Thyroid gland (tissue), 4 donors: ENCODE data around the gene NDUFA13.

Experiments used
- POLR2A ChIP-seq, 2 donors: fragments of 450-650 bp; IDR thresholded peaks; one replicate each; pipeline ENCODE4 v1.6.1; 2017; ENCODE audit warnings: antibody characterized with exemption in 2 of 2, mild to moderate bottlenecking in 2 of 2, moderate library complexity in 1 of 2
- TF ChIP-seq, protein P1 (sequence below), 6 experiments: fragments of 200-600 bp in 3 of 6; fragments of 450-650 bp in 3 of 6; sonication (generic) in 3 of 6; IDR thresholded peaks; one replicate each; pipeline ENCODE4 v1.5.1; 2016 to 2019; ENCODE audit warnings: antibody characterized with exemption in 6 of 6, mild to moderate bottlenecking in 2 of 6, inconsistent platforms in 1 of 6, moderate library complexity in 1 of 6

DNA sequence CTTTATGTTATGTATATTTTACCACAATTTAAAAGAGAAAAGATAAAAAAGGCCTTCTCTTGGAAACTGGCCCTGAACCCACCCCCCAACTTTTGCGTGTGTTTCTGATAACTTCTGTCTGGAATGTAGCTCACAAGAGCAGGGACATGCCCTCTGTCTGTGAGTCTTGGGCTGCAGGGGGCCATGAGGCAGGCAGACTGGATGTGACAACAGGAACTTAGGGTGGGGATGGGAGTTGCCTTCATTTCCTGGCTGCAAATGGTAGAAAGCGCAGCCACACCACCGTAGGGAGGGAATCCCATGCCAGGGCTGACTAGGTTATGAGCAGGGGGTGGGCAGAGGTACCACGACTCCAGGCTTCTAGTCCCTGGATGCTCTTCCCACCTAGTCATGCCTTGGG lies 43.9 kb downstream of the NDUFA13 start:
- TF ChIP-seq, protein P1, sequence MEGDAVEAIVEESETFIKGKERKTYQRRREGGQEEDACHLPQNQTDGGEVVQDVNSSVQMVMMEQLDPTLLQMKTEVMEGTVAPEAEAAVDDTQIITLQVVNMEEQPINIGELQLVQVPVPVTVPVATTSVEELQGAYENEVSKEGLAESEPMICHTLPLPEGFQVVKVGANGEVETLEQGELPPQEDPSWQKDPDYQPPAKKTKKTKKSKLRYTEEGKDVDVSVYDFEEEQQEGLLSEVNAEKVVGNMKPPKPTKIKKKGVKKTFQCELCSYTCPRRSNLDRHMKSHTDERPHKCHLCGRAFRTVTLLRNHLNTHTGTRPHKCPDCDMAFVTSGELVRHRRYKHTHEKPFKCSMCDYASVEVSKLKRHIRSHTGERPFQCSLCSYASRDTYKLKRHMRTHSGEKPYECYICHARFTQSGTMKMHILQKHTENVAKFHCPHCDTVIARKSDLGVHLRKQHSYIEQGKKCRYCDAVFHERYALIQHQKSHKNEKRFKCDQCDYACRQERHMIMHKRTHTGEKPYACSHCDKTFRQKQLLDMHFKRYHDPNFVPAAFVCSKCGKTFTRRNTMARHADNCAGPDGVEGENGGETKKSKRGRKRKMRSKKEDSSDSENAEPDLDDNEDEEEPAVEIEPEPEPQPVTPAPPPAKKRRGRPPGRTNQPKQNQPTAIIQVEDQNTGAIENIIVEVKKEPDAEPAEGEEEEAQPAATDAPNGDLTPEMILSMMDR (IDR thresholded peaks at IDR 0.05): no peak
- no peak for TF ChIP-seq POLR2A (IDR thresholded peaks at IDR 0.05)
